ENCODE data around the gene USP33.

The USP33 gene

DNA sequence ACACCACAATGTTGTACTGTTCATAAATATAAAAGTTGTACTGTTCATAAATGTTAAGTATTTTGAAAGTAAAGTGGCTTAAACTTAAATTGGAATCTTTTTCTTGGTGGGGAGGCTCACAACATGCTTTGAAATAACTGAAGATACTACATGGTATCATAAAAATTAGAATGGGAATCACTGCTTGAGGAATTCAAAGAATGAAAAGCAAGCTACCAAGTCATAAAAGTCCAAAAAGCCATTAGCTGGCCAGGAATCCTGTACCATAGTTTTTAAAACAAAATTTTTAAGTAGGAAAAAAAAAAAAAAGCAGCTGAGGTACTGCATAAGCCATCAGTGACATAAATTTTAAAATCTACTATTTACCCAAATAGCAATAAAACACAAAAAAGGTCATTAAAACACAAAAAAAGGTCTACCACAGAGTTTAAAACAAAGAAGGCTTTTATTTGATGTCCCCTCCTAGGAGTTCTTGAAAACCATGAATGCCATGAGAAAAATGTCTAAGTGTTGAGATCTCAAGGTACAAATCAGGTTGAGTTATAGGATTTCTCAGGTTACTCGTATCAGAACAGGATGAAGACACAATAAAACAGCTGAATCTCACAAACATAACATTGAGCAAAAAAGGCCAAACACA lies 85.8 kb downstream of the USP33 start:
- H3K9ac ChIP-seq (ENCODE audit: low read depth in 1 of 2, low read length in 2 of 2): no peak overlapping the region
- peaks cover 7 to 20% of the 10 kb centered on the region in 2 donors for H3K4me1 ChIP-seq (ENCODE audit: control insufficient read depth in 1 of 2, insufficient read depth in 2 of 2, low read length in 2 of 2)
- H3K27ac ChIP-seq (ENCODE audit: low read depth, low read length): no peak overlapping the region
- H3K4me3 ChIP-seq (ENCODE audit: low read depth in 1 of 2, low read length in 2 of 2): no peak overlapping the region
- H3K9me3 ChIP-seq (ENCODE audit: control insufficient read depth in 1 of 2, low read length in 2 of 2): no peaks in the 10 kb centered on the region
- H3K27me3 ChIP-seq (ENCODE audit: control insufficient read depth in 1 of 2, insufficient read depth in 2 of 2, low read length in 2 of 2): no peaks in the 10 kb centered on the region
- no peaks in the 10 kb centered on the region for H3K36me3 ChIP-seq (ENCODE audit: control insufficient read depth in 1 of 2, insufficient read depth in 2 of 2, low read length in 2 of 2)

DNA sequence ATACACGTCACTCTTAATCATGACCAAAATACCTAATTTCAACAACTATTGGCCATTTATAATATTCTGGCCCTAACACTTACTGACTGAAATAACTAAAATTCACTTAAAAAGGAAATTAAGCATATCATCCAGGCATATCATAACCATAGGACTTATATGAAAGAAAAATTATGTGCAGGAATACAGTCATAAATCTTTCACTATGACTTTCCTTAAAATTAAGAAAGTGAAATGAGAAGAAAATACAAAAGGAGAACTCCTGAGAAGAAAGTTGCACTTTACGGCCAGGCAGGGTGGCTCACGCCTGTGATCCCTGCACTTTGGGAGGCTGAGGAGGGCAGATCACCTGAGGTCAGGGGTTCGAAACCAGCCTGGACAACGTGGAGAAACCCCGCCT lies 86.6 kb downstream of the USP33 start:
- Histone ChIP-seq H3K36me3 (ENCODE audit: control insufficient read depth in 1 of 2, insufficient read depth in 2 of 2, low read length in 2 of 2) (no peaks in the 10 kb centered on the region), H3K27ac (ENCODE audit: low read depth, low read length) (no peak overlapping the region), H3K27me3 (ENCODE audit: control insufficient read depth in 1 of 2, insufficient read depth in 2 of 2, low read length in 2 of 2) (no peaks in the 10 kb centered on the region), H3K9ac (ENCODE audit: low read depth in 1 of 2, low read length in 2 of 2) (no peak overlapping the region), H3K9me3 (ENCODE audit: control insufficient read depth in 1 of 2, low read length in 2 of 2) (no peaks in the 10 kb centered on the region), H3K4me1 (ENCODE audit: control insufficient read depth in 1 of 2, insufficient read depth in 2 of 2, low read length in 2 of 2) (peaks cover 7 to 12% of the 10 kb centered on the region in 2 donors), H3K4me3 (ENCODE audit: low read depth in 1 of 2, low read length in 2 of 2) (no peak overlapping the region)

DNA sequence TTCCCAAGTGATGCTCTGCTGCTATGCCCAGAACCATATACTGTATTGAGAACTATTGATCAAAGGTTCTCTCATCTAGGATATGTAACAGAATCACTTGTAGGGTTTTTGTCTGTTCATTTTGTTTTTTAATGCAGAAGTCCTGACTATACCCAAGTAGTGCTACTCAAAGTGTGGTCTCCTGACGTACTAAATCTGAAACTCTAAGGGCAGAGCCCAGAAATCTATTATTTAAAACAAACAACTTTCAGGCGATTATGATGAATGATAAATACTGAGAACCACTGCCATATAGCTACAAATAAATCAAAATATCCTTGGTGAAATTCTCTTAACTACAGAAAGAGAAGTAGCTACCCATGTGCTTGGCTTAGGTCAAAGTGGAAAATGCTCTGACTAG lies 87.3 kb downstream of the USP33 start:
- Histone ChIP-seq H3K36me3 (ENCODE audit: control insufficient read depth in 1 of 2, insufficient read depth in 2 of 2, low read length in 2 of 2) (no peaks in the 10 kb centered on the region), H3K4me1 (ENCODE audit: control insufficient read depth in 1 of 2, insufficient read depth in 2 of 2, low read length in 2 of 2) (peaks cover 7% of the 10 kb centered on the region in 2 donors), H3K9me3 (ENCODE audit: control insufficient read depth in 1 of 2, low read length in 2 of 2) (no peaks in the 10 kb centered on the region), H3K9ac (ENCODE audit: low read depth in 1 of 2, low read length in 2 of 2) (no peak overlapping the region), H3K4me3 (ENCODE audit: low read depth in 1 of 2, low read length in 2 of 2) (no peak overlapping the region), H3K27me3 (ENCODE audit: control insufficient read depth in 1 of 2, insufficient read depth in 2 of 2, low read length in 2 of 2) (no peaks in the 10 kb centered on the region), H3K27ac (ENCODE audit: low read depth, low read length) (no peak overlapping the region)

DNA sequence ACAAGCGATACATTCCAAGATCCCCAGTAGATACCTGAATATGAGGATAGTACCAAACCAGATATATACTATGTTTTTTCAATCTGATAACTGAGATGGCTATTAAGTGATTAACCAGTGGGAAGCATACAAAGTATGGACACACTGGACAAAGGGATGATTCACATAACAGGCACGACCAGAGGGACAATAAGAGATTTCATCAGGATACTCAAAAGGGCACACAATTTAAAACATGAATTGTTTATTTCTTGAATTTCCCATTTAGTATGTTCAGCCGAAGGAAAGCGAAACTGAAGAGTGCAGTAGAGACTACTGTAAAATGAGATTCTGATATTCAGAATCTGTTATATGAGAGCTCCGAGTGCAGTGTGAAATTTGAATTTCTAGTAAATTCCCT lies 87.8 kb downstream of the USP33 start:
- Histone ChIP-seq H3K4me1 (ENCODE audit: control insufficient read depth in 1 of 2, insufficient read depth in 2 of 2, low read length in 2 of 2) (peaks cover 7% of the 10 kb centered on the region in 2 donors), H3K9ac (ENCODE audit: low read depth in 1 of 2, low read length in 2 of 2) (no peak overlapping the region), H3K27me3 (ENCODE audit: control insufficient read depth in 1 of 2, insufficient read depth in 2 of 2, low read length in 2 of 2) (no peaks in the 10 kb centered on the region), H3K27ac (ENCODE audit: low read depth, low read length) (no peak overlapping the region), H3K4me3 (ENCODE audit: low read depth in 1 of 2, low read length in 2 of 2) (no peak overlapping the region), H3K36me3 (ENCODE audit: control insufficient read depth in 1 of 2, insufficient read depth in 2 of 2, low read length in 2 of 2) (no peaks in the 10 kb centered on the region), H3K9me3 (ENCODE audit: control insufficient read depth in 1 of 2, low read length in 2 of 2) (no peaks in the 10 kb centered on the region)

DNA sequence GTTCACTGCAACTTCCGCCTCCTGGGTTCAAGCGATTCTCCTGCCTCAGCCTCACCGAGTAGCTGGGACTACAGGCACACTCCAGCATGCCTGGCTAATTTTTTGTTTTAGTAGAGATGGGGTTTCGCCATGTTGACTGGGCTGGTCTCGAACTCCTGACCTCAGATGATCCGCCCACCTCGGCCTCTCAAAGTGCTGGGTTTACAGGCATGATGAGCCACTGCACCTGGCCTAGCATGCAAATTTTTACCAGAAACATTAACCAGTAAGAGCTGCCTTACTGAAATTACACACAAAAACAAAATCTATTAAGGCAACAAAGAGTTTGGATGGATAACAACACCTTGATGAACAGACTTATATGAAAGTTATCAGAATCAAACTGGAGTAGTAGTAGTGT lies 89.3 kb downstream of the USP33 start:
- Histone ChIP-seq H3K36me3 (ENCODE audit: control insufficient read depth in 1 of 2, insufficient read depth in 2 of 2, low read length in 2 of 2) (no peaks in the 10 kb centered on the region), H3K9me3 (ENCODE audit: control insufficient read depth in 1 of 2, low read length in 2 of 2) (no peaks in the 10 kb centered on the region), H3K4me3 (ENCODE audit: low read depth in 1 of 2, low read length in 2 of 2) (no peak overlapping the region), H3K27ac (ENCODE audit: low read depth, low read length) (no peak overlapping the region), H3K9ac (ENCODE audit: low read depth in 1 of 2, low read length in 2 of 2) (no peak overlapping the region), H3K27me3 (ENCODE audit: control insufficient read depth in 1 of 2, insufficient read depth in 2 of 2, low read length in 2 of 2) (no peaks in the 10 kb centered on the region), H3K4me1 (ENCODE audit: control insufficient read depth in 1 of 2, insufficient read depth in 2 of 2, low read length in 2 of 2) (peaks cover 7% of the 10 kb centered on the region in 2 donors)

DNA sequence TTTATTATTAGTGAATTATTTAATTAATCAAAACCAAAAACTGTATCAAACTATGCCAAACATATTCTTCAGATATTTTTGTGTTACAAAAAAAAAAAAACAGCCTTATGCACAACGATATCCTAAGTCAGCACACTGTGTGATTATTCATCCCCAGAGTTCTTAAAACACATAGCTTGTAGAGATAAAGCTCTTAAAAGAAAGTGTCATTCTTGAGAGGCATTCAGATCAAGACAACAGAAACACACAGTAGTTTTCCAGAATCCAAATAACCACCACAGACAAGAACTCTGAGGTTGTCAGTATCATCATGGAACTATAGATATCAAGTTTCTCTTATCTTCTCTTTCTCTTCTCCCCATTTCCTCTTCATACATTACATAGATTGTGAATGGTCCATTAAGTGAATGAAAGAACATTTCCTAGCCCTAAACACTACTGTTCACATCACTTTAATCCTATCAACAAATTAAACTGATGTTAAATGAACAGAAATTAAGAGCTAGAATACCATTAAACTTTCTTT lies 90.7 kb downstream of the USP33 start:
- peaks cover 7 to 12% of the 10 kb centered on the region in 2 donors for H3K4me1 ChIP-seq (ENCODE audit: control insufficient read depth in 1 of 2, insufficient read depth in 2 of 2, low read length in 2 of 2)
- no peaks in the 10 kb centered on the region for H3K9me3 ChIP-seq (ENCODE audit: control insufficient read depth in 1 of 2, low read length in 2 of 2)
- no peaks in the 10 kb centered on the region for H3K27me3 ChIP-seq (ENCODE audit: control insufficient read depth in 1 of 2, insufficient read depth in 2 of 2, low read length in 2 of 2)
- H3K9ac ChIP-seq (ENCODE audit: low read depth in 1 of 2, low read length in 2 of 2): no peak overlapping the region
- no peaks in the 10 kb centered on the region for H3K36me3 ChIP-seq (ENCODE audit: control insufficient read depth in 1 of 2, insufficient read depth in 2 of 2, low read length in 2 of 2)
- H3K4me3 ChIP-seq (ENCODE audit: low read depth in 1 of 2, low read length in 2 of 2): no peak overlapping the region
- no peak overlapping the region for H3K27ac ChIP-seq (ENCODE audit: low read depth, low read length)

DNA sequence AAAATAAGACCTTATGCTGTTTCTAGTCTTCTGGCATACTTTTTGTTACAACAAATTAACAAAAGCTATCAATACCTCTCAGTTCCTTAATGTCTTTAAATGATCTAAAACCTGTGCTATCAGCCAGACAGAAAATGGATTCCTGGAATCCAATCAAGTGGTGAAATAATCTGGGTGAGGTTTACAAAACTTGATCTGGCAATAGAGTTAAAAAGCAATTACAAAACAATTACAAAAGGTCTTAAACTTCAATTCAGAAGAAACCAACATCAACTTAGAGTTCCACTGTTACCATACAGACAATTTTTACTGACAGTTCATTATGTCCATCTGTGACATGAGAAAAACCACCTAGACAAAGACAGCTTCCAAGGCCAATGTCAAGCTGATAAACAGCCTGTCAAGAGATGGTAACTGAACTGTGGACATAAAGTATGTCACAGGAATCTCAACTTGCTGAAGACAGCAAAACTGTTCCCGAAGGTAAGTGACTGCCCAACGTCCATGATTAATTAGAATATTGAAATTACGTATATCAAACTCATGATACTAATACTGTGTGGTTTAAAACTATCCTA lies 94.6 kb downstream of the USP33 start:
- Histone ChIP-seq H3K9me3 (ENCODE audit: control insufficient read depth in 1 of 2, low read length in 2 of 2) (no peaks in the 10 kb centered on the region), H3K27ac (ENCODE audit: low read depth, low read length) (no peak overlapping the region), H3K4me1 (ENCODE audit: control insufficient read depth in 1 of 2, insufficient read depth in 2 of 2, low read length in 2 of 2) (peaks cover 0 to 5% of the 10 kb centered on the region in 2 donors), H3K9ac (ENCODE audit: low read depth in 1 of 2, low read length in 2 of 2) (no peak overlapping the region), H3K4me3 (ENCODE audit: low read depth in 1 of 2, low read length in 2 of 2) (no peak overlapping the region), H3K27me3 (ENCODE audit: control insufficient read depth in 1 of 2, insufficient read depth in 2 of 2, low read length in 2 of 2) (no peaks in the 10 kb centered on the region), H3K36me3 (ENCODE audit: control insufficient read depth in 1 of 2, insufficient read depth in 2 of 2, low read length in 2 of 2) (no peaks in the 10 kb centered on the region)

DNA sequence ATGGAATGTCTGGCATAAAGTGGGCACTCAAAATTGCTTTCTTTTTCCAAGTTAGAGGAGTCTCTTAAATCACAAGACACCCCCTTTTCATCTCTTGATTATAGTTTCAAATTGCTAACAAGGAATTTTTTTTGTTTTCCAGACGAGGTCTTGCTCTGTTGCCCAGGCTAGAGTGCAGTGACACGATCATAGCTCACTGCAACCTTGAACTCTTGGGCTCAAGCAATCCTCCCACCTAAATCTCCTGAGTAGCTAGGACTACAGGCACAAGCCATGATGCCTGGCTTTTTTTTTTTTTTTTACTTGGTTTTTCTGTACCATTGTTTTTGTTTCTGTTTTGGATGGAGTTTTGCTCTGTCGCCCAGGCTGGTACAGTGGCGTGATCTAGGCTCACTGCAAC lies 98.0 kb downstream of the USP33 start:
- Histone ChIP-seq H3K9ac (ENCODE audit: low read depth in 1 of 2, low read length in 2 of 2) (no peak overlapping the region), H3K4me3 (ENCODE audit: low read depth in 1 of 2, low read length in 2 of 2) (no peak overlapping the region), H3K36me3 (ENCODE audit: control insufficient read depth in 1 of 2, insufficient read depth in 2 of 2, low read length in 2 of 2) (no peaks in the 10 kb centered on the region), H3K4me1 (ENCODE audit: control insufficient read depth in 1 of 2, insufficient read depth in 2 of 2, low read length in 2 of 2) (peaks cover 0 to 5% of the 10 kb centered on the region in 2 donors), H3K9me3 (ENCODE audit: control insufficient read depth in 1 of 2, low read length in 2 of 2) (no peaks in the 10 kb centered on the region), H3K27me3 (ENCODE audit: control insufficient read depth in 1 of 2, insufficient read depth in 2 of 2, low read length in 2 of 2) (no peaks in the 10 kb centered on the region), H3K27ac (ENCODE audit: low read depth, low read length) (no peak overlapping the region)

DNA sequence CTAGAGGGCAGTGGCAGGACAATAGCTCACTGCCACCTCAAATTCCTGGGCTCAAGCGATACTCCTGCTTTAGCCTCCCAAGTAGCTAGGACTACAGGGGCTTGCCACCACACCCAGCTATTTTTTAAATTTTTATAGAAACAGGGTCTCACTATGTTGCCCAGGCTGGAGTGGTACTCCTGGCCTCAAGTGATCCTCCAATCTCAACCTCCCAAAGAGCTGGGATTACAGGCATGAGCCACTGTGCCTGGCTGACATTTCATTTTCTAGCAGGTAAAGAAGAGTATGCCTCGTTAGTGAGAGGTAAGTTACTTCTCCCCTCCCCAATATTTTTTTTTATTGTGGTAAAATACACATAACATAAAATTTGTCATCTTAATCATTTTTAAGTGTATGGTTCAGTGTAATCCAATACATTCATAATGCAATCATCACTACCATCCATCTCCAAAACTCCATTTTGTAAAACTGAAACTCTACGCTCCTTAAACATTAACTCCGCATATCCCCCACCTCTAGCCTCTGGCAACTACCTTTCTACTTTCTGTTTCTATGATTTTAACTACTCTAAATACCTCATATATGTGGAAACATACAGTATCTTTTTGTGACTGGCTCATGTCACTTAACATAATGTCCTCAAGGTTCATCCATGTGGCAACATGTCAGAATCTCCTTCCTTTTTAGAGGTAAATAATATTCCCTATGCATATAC lies 99.6 kb downstream of the USP33 start:
- Histone ChIP-seq H3K4me1 (ENCODE audit: control insufficient read depth in 1 of 2, insufficient read depth in 2 of 2, low read length in 2 of 2) (peaks cover 0 to 7% of the 10 kb centered on the region in 2 donors), H3K9ac (ENCODE audit: low read depth in 1 of 2, low read length in 2 of 2) (no peak overlapping the region), H3K36me3 (ENCODE audit: control insufficient read depth in 1 of 2, insufficient read depth in 2 of 2, low read length in 2 of 2) (no peaks in the 10 kb centered on the region), H3K27me3 (ENCODE audit: control insufficient read depth in 1 of 2, insufficient read depth in 2 of 2, low read length in 2 of 2) (no peaks in the 10 kb centered on the region), H3K9me3 (ENCODE audit: control insufficient read depth in 1 of 2, low read length in 2 of 2) (no peaks in the 10 kb centered on the region), H3K27ac (ENCODE audit: low read depth, low read length) (no peak overlapping the region), H3K4me3 (ENCODE audit: low read depth in 1 of 2, low read length in 2 of 2) (no peak overlapping the region)

DNA sequence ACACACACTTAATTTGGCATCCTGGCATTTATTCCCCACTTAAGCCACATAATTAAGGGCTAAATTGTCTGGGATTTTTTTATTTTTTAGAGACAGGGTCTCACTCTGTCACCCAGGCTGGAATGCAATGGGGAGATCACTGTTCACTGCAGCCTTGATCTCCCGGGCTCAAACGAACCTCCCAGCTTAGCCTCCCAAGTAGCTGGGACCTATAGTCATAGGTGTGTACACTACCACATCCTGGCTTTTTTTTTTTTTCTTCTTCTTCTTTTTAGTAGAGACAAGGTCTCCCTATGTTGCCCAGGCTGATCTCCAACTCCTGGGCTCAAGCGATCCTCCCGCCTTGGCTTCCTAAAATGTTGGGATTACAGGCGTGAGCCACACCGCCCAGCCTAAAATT lies 101.4 kb downstream of the USP33 start:
- no peaks in the 10 kb centered on the region for H3K9me3 ChIP-seq (ENCODE audit: control insufficient read depth in 1 of 2, low read length in 2 of 2)
- no peaks in the 10 kb centered on the region for H3K27me3 ChIP-seq (ENCODE audit: control insufficient read depth in 1 of 2, insufficient read depth in 2 of 2, low read length in 2 of 2)
- peaks cover 0 to 5% of the 10 kb centered on the region in 2 donors for H3K4me1 ChIP-seq (ENCODE audit: control insufficient read depth in 1 of 2, insufficient read depth in 2 of 2, low read length in 2 of 2)
- H3K9ac ChIP-seq (ENCODE audit: low read depth in 1 of 2, low read length in 2 of 2): no peak overlapping the region
- no peaks in the 10 kb centered on the region for H3K36me3 ChIP-seq (ENCODE audit: control insufficient read depth in 1 of 2, insufficient read depth in 2 of 2, low read length in 2 of 2)
- no peak overlapping the region for H3K4me3 ChIP-seq (ENCODE audit: low read depth in 1 of 2, low read length in 2 of 2)
- no peak overlapping the region for H3K27ac ChIP-seq (ENCODE audit: low read depth, low read length)

All from duodenal mucosa (tissue), 2 donors.